GM04503 (cell line): ENCODE results near the gene RBSN.

Experiments used
- DNase-seq: peaks from one replicate; pipeline ENCODE4 v3.0.0-alpha.2; 2012; ENCODE audit warnings: low read depth

The RBSN gene

GRCh38 chr3:15060029-15060428 is 38.9 kb downstream of the RBSN start:
- no peak for DNase-seq

GRCh38 chr3:15056676-15057404 is 42.1 kb downstream of the RBSN start:
- no peak for DNase-seq

- DNase-seq, result no peak
Measured at GRCh38 chr3:15055019-15055557, 43.9 kb downstream of the RBSN start.

- DNase-seq, result no peak
Measured at GRCh38 chr3:15053541-15053940, 45.4 kb downstream of the RBSN start.

- no peak for DNase-seq
Measured at GRCh38 chr3:15052335-15053242, 46.4 kb downstream of the RBSN start.

DNA sequence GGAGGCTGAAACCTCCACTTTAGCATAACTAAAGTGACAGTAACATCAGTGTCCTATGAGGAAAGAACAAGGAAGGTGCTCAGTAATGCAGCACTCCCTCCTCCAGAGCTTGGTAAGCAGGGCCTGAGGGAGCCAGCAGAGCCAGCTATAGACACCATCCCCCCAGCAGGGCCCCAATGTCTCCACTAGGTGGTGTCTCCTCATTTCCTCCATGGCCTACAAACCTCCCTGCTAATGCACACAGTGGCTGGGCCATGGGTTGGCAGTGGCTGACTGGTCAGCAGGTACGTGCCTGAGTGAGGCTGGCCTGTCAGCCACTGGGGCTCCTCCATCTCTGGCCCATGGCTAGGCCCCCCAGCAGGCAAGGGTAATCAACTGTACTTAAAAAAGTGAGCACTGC is 47.4 kb downstream of the RBSN start:
- DNase-seq, result no peak

DNA sequence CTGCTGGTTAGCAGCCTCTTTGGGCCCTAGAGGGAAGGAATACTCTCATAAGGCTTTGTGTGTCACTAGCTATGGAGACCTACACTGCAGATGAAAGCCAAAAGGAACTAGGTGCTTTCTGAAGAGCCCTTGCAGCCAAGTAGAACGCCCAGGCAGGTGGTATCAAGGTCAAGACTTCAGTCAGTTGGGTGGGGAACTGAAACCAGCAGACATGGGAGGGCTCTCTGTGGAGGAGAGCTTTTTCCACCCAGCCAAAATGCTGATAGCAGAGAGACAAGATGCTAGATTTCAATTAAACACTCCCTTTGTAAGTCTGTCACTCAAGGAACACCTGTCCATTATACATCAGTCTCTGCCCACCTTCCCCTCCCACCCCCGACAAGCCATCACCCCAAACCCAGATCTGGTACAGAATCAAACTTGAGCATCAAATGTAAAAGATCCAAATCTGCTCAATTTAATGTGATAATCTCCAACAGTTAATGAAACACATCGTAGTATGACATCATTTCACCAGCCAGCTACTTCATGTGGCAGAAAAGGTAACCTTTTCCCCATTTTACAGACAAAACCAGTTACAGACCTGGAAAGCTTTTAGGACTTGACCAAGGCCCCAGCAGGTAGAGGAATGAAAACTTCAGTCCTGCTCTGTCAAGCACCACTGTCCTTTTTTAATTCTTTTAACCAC is 48.4 kb downstream of the RBSN start:
- DNase-seq, result no peak

- no peak for DNase-seq
Measured at GRCh38 chr3:15049584-15049983, 49.4 kb downstream of the RBSN start.

- DNase-seq, result no peak
Measured at GRCh38 chr3:15045667-15046066, 53.3 kb downstream of the RBSN start.

- DNase-seq, result no peak
Measured at GRCh38 chr3:15044326-15044725, 54.6 kb downstream of the RBSN start.

DNA sequence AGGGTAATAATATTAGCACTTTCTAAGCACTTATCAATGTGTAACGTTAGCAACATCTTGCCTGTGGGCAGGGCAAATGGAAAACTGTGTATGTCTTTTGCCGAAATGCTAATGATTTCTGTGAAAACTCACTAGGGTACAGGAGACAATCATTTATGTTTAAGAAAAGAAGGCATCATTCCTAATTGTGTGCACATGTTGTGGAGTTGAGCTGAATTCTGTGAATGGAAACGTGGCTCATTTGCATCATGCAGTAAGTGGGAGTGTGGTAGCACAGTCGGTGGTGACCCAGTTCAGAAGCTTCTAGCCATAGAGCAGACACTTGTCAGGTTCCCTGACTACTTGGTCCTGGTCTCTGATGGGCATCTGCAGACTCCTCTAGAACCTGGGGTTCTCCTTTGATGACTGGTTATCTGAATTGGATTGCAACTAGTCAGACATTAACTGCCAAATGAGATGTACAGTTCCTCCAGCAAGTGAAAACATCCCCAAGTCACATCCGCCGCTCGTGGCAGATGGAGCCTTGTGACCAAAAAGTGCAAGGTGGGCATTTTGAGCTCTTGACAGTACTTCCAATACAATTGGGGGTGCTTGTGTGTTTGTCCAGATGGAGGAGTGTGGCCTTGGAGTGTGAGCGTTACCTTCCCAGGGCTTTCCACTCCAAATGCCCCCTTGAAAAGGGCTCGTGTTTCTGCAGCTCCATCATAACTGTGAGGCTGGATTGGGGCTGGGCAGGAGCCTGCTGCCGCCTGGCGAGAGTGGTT is 55.4 kb downstream of the RBSN start:
- DNase-seq, result no peak

- DNase-seq, result no peak
Measured at GRCh38 chr3:15042936-15043335, 56.0 kb downstream of the RBSN start.

GRCh38 chr3:15041950-15042349 is 57.0 kb downstream of the RBSN start:
- no peak for DNase-seq

DNA sequence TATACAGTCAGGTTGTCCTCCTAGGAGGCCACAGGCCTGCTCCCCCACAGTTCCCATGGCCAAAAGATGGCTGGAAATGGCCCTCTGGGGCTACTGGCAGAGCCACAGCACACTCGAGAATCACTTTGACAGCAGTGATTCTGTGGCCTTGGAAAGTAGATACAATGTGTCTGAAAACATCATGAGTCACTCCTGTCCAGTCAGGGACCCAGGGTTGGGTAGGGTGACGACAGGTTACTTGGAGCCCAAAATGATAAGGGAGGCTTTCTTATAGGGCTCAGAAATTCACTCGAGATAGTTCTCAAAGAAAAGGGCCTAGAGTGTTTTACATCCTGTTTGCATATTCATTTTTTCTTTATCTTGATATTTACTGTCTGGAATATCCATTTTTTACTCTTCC is 58.1 kb downstream of the RBSN start:
- DNase-seq, result no peak

GRCh38 chr3:15038306-15038705 is 60.6 kb downstream of the RBSN start:
- DNase-seq, result no peak

- no peak for DNase-seq
Measured at GRCh38 chr3:15033103-15033502, 65.8 kb downstream of the RBSN start.

DNA sequence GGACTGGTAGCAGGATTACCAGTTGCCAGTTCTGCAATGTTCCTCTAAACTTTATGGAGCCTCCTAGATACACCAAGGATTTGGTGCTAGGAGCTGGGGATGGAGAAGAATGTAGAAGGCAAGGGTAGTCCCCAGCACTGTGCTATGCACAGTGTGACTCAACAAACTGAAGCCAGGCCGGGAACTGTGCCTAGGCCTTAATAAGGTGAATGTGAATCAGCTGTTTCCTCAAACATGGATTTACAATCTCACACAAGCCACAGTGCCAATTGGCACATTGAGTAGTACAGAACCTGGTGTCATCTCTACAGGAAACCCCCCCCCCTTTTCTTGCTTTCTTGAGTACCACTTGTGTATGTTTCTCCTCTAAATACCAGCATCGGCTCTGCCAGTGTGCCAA is 66.3 kb downstream of the RBSN start:
- no peak for DNase-seq

DNA sequence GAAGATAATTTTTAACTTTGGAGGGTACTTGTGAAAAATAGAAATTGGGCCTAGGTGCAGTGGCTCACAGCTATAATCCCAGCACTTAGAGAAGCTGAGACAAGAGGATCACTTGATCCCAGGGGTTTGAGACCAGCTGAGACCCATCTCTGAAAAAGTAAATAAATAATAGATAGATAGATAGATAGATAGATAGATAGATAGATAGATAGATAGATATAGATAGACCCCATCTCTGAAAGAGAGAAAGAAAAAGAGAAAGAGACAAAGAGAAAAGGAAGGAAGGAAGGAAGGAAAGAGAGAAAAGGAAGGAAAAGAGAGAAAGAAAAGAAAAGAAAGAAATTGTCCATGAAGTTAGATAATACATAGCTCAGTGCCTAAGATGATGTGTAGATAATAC is 69.3 kb downstream of the RBSN start:
- DNase-seq, result no peak

GRCh38 chr3:15023719-15024118 is 75.2 kb downstream of the RBSN start:
- DNase-seq, result no peak

DNA sequence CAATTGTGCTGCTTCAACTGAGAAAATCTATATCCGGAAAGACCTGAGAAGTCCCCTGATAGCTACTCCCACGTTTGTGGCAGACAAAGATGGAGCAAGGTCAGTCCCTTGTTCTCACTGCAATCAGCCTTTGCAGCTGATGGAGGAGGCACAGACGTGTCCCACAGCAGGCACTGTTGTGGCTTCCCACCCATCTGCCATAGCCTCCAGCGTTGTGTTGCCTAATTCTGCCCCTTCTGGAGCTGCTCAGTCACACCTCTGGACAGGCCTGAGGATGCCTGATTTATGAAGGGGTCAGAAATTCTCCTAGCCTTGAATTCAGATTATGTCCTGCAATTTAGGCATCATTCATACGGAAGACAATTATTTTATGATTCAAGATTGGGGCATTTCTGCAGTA is 75.7 kb downstream of the RBSN start:
- no peak for DNase-seq
